ENCODE data around the gene ADAM10. TPM values are rescaled to one million over a fixed set of nuclear protein-coding genes. Genes with fewer than 3 reads are reported as not detected.
"Not testable (repeated sequence)": the region's sequence is repeated elsewhere in the genome, so short reads cannot be mapped to it uniquely, and the experiment has no call there.

The ADAM10 gene
- total RNA-seq, 4 donors from 2014 or later, result 45.1 to 57.0 (median 52.5) TPM

- TF ChIP-seq POLR2A (IDR thresholded peaks at IDR 0.05) (no peak), EP300 (IDR thresholded peaks at IDR 0.05) (no peak), CTCF (IDR thresholded peaks at IDR 0.05) (no peak), POLR2AphosphoS5 (IDR thresholded peaks at IDR 0.05) (no peak)
- 0% methylated on average over 2 of the region's 40 CpGs for WGBS
- Histone ChIP-seq H3K9me3 (no peaks in the 10 kb centered on the region), H3K36me3 (no peaks in the 10 kb centered on the region), H3K27ac (peak overlapping the region; percentile 96), H3K4me3 (peak overlapping the region; percentile 92), H3K4me1 (peaks cover 41% of the 10 kb centered on the region), H3K27me3 (no peaks in the 10 kb centered on the region)
- peak in 1 of 2 donors; percentile 78 for DNase-seq (ENCODE audit: low spot score in 2 of 2)
Measured at GRCh38 chr15:58771621-58772250, 22.2 kb upstream of the ADAM10 start.

GRCh38 chr15:58770857-58771620, 21.5 kb upstream of the ADAM10 start, which contains the start of gene MINDY2:
Gene MINDY2, plus strand, starts transcription at chr15:58771302. Its CDS starts 94 bp downstream, at chr15:58771396.
- Histone ChIP-seq H3K4me1 (peaks cover 41% of the 10 kb centered on the region), H3K27me3 (no peaks in the 10 kb centered on the region), H3K36me3 (no peaks in the 10 kb centered on the region), H3K27ac (peak within 1 kb of the TSS; percentile 96), H3K4me3 (peak within 1 kb of the TSS; percentile 92), H3K9me3 (no peaks in the 10 kb centered on the region)
- peak; percentile 97 to 98 for DNase-seq (ENCODE audit: low spot score in 2 of 2)
- TF ChIP-seq EP300 (IDR thresholded peaks at IDR 0.05), result no peak
- peak in 1 of 2 donors; percentile 28 for TF ChIP-seq CTCF (IDR thresholded peaks at IDR 0.05)
- peak in 2 of 3 donors; percentile 64 to 65 for TF ChIP-seq POLR2AphosphoS5 (IDR thresholded peaks at IDR 0.05)
- 0% methylated on average over 5 of the region's 75 CpGs for WGBS

- no peak for DNase-seq (ENCODE audit: low spot score in 2 of 2)
- H3K4me3 ChIP-seq, result peak overlapping the region; percentile 92
- TF ChIP-seq POLR2AphosphoS5 (IDR thresholded peaks at IDR 0.05) (no peak), CTCF (IDR thresholded peaks at IDR 0.05) (peak in 1 of 2 donors; percentile 2), POLR2A (IDR thresholded peaks at IDR 0.05) (no peak)
- no peaks in the 10 kb centered on the region for H3K9me3 ChIP-seq
- peaks cover 41% of the 10 kb centered on the region for H3K4me1 ChIP-seq
- H3K27ac ChIP-seq, result peak overlapping the region; percentile 96
- H3K27me3 ChIP-seq, result no peaks in the 10 kb centered on the region
- no peaks in the 10 kb centered on the region for H3K36me3 ChIP-seq
- WGBS, result 1% methylated on average over 9 of the region's 9 CpGs
Measured at GRCh38 chr15:58770519-58770856, 21.0 kb upstream of the ADAM10 start.

GRCh38 chr15:58768601-58769004, 19.1 kb upstream of the ADAM10 start:
- H3K4me1 ChIP-seq, result peaks cover 27% of the 10 kb centered on the region
- not testable (repeated sequence) for H3K36me3 ChIP-seq; H3K9me3 ChIP-seq; H3K27me3 ChIP-seq; DNase-seq (ENCODE audit: low spot score in 2 of 2); H3K27ac ChIP-seq; H3K4me3 ChIP-seq
- WGBS, result 93% methylated on average over 7 of the region's 7 CpGs

GRCh38 chr15:58766290-58766689, 16.8 kb upstream of the ADAM10 start:
- no peak for TF ChIP-seq POLR2AphosphoS5 (IDR thresholded peaks at IDR 0.05)
- no peak for TF ChIP-seq POLR2A (IDR thresholded peaks at IDR 0.05)
- TF ChIP-seq CTCF (IDR thresholded peaks at IDR 0.05), result no peak
- no peak for TF ChIP-seq EP300 (IDR thresholded peaks at IDR 0.05)
- DNase-seq (ENCODE audit: low spot score in 2 of 2), result no peak
- Histone ChIP-seq H3K9me3 (no peaks in the 10 kb centered on the region), H3K36me3 (no peaks in the 10 kb centered on the region), H3K27ac (no peak overlapping the region), H3K27me3 (no peaks in the 10 kb centered on the region), H3K4me1 (peaks cover 8% of the 10 kb centered on the region), H3K4me3 (no peak overlapping the region)
- 92% methylated on average over 5 of the region's 5 CpGs for WGBS
